Stomach (tissue), 9 donors: Measurements from ENCODE around the gene SLC10A4. TPM values are rescaled to one million over a fixed set of nuclear protein-coding genes. Genes with fewer than 3 reads are reported as not detected.

Experiments
- DNase-seq, 2 donors: peaks; one replicate each; pipeline versions ENCODE4 v3.0.0 to v3.0.0-alpha.2; 2013 to 2019
- H3K27ac ChIP-seq, 5 donors: fragments of 200-600 bp in 4 of 5; sonication (generic) in 4 of 5; one replicate each; pipeline ENCODE4 v1.5.1; 2013 to 2019; ENCODE audit warnings: mild to moderate bottlenecking in 1 of 5, moderate library complexity in 1 of 5
- H3K27me3 ChIP-seq, 3 donors: fragments of 200-600 bp; sonication (generic); one replicate each; pipeline ENCODE4 v1.5.1; 2017 to 2019; ENCODE audit warnings: mixed run types in 1 of 3
- H3K36me3 ChIP-seq, 4 donors: fragments of 200-600 bp; sonication (generic); 1 replicate in 3 of 4; 2 replicates in 1 of 4; pipeline ENCODE4 v1.5.1; 2016 to 2019
- H3K4me1 ChIP-seq, 4 donors: fragments of 200-600 bp; sonication (generic); one replicate each; pipeline ENCODE4 v1.5.1; 2016 to 2019
- H3K4me3 ChIP-seq, 4 donors: fragments of 200-600 bp; sonication (generic) in 3 of 4; one replicate each; pipeline ENCODE4 v1.5.1; 2016 to 2019; ENCODE audit warnings: mild to moderate bottlenecking in 1 of 4
- H3K9me3 ChIP-seq, 4 donors: fragments of 200-600 bp; sonication (generic); one replicate each; pipeline ENCODE4 v1.5.1; 2016 to 2019
- EP300 ChIP-seq: sonication (generic); formaldehyde crosslinking; IDR thresholded peaks from one replicate; pipeline ENCODE4 v1.6.1; 2017; ENCODE audit warnings: antibody characterized with exemption
- POLR2A ChIP-seq, 4 donors: fragments of 450-650 bp; IDR thresholded peaks; one replicate each; pipeline ENCODE4 v1.6.1; 2016; ENCODE audit warnings: antibody characterized with exemption in 4 of 4, control low read depth in 2 of 4, mild to moderate bottlenecking in 1 of 4, moderate library complexity in 1 of 4
- POLR2AphosphoS5 ChIP-seq, 3 donors: sonication (generic); formaldehyde crosslinking; IDR thresholded peaks; one replicate each; pipeline ENCODE4 v1.6.1; 2016; ENCODE audit warnings: antibody characterized with exemption in 3 of 3
- WGBS, 5 donors: extraction: QIAGEN DNeasy Blood & Tissue Kit in 3 of 5; methylation state at CpG; one replicate each; pipeline versions ENCODE4 v1.1.5 to v1.1.7; 2013 to 2018; 5-methylcytosine and 5-hydroxymethylcytosine counted together
- intact Hi-C: fragments of 100-400 bp; cut with DNase I; formaldehyde crosslinking; loops from one replicate; pipeline ENCODE4 v1.15.1; 2023; ENCODE audit warnings: low total_unique reads
- polyA plus RNA-seq, 3 donors: library from polyadenylated mRNA; stranded (reverse); fragments of 200-250 nt; gene quantifications; one replicate each; pipeline ENCODE4 v1.2.3, GENCODE V29; 2013
- total RNA-seq, 5 donors: library from RNA; depleted of rRNA; stranded (reverse); fragments of >200 nt; gene quantifications; one replicate each; pipeline versions ENCODE4 v1.1.0 to v1.2.3, GENCODE V29; 2014 to 2016
- TF ChIP-seq, protein P1 (sequence below), 7 experiments: fragments of 450-650 bp in 4 of 7; fragments of 200-600 bp in 3 of 7; sonication (generic) in 3 of 7; IDR thresholded peaks; one replicate each; pipeline ENCODE4 v1.5.1; 2016 to 2019; ENCODE audit warnings: antibody characterized with exemption in 7 of 7, control low read depth in 2 of 7, mild to moderate bottlenecking in 1 of 7
- donor health status: healthy with polysubstance abuse.
- donor health status: Bipolar disorder and iron deficiency.
- donor health status: healthy.

The SLC10A4 gene
- total and polyA plus RNA-seq, 8 donors, result 0.38 to 1.7 (median 0.73) TPM; not detected in 5

- intact Hi-C loops, result no loop called here
- Histone ChIP-seq H3K9me3 (no peaks in the 10 kb centered on the region), H3K36me3 (no peaks in the 10 kb centered on the region), H3K4me3 (no peak overlapping the region), H3K27me3 (no peaks in the 10 kb centered on the region), H3K4me1 (no peaks in the 10 kb centered on the region), H3K27ac (no peak overlapping the region)
- no peak for DNase-seq
- no peak for TF ChIP-seq EP300
- TF ChIP-seq POLR2A (IDR thresholded peaks at IDR 0.05), result no peak
- TF ChIP-seq, protein P1, sequence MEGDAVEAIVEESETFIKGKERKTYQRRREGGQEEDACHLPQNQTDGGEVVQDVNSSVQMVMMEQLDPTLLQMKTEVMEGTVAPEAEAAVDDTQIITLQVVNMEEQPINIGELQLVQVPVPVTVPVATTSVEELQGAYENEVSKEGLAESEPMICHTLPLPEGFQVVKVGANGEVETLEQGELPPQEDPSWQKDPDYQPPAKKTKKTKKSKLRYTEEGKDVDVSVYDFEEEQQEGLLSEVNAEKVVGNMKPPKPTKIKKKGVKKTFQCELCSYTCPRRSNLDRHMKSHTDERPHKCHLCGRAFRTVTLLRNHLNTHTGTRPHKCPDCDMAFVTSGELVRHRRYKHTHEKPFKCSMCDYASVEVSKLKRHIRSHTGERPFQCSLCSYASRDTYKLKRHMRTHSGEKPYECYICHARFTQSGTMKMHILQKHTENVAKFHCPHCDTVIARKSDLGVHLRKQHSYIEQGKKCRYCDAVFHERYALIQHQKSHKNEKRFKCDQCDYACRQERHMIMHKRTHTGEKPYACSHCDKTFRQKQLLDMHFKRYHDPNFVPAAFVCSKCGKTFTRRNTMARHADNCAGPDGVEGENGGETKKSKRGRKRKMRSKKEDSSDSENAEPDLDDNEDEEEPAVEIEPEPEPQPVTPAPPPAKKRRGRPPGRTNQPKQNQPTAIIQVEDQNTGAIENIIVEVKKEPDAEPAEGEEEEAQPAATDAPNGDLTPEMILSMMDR (IDR thresholded peaks at IDR 0.05), result no peak
- no peak for TF ChIP-seq POLR2AphosphoS5 (IDR thresholded peaks at IDR 0.05)
- 61 to 79% (median 65%) methylated on average over 1 of the region's 1 CpG for WGBS, 5 donors
These were observed 13.0 kb upstream of the SLC10A4 start for GRCh38 chr4:48470137-48470536.

DNA sequence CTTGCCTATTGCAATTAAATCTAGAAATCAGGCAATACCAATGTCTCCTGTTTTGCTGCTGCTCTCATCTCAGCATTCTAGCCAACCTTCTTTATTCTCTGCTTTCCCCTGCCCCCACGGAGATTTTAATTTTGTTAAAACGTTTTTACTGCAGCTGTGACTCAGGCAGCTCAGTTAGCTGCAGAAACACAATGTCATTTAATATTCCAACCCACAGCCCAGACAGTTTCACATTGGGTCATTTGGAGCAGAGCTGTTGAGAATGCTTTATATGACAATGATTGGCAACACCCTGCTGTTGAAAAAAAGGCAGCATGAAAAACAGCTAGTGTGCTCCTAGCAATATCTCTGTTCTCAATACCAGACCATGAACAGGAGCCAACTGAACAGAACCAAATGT, 12.6 kb upstream of the SLC10A4 start:
- no peaks in the 10 kb centered on the region for H3K27me3 ChIP-seq
- no peaks in the 10 kb centered on the region for H3K9me3 ChIP-seq
- H3K4me1 ChIP-seq, result no peaks in the 10 kb centered on the region
- no peaks in the 10 kb centered on the region for H3K36me3 ChIP-seq
- DNase-seq, result no peak
- intact Hi-C loops, result no loop called here
- H3K4me3 ChIP-seq, result no peak overlapping the region
- 34 to 42% (median 37%) methylated on average over 2 of the region's 2 CpGs for WGBS, 5 donors
- H3K27ac ChIP-seq, result no peak overlapping the region
- no peak for TF ChIP-seq EP300

- intact Hi-C loops, result no loop called here
- Histone ChIP-seq H3K27me3 (no peaks in the 10 kb centered on the region), H3K9me3 (no peaks in the 10 kb centered on the region), H3K36me3 (no peaks in the 10 kb centered on the region), H3K4me1 (no peaks in the 10 kb centered on the region), H3K4me3 (no peak overlapping the region), H3K27ac (no peak overlapping the region)
- no peak for TF ChIP-seq POLR2AphosphoS5 (IDR thresholded peaks at IDR 0.05)
- TF ChIP-seq, protein P1 (IDR thresholded peaks at IDR 0.05), result no peak
- 82 to 92% (median 83%) methylated on average over 1 of the region's 1 CpG for WGBS, 5 donors
- no peak for DNase-seq
These were observed 10.3 kb upstream of the SLC10A4 start for GRCh38 chr4:48472794-48473193.

GRCh38 chr4:48475770-48476169, 7.4 kb upstream of the SLC10A4 start:
- no peaks in the 10 kb centered on the region for H3K36me3 ChIP-seq
- 77 to 82% (median 78%) methylated on average over 6 of the region's 6 CpGs for WGBS, 5 donors
- no peak overlapping the region for H3K27ac ChIP-seq
- H3K9me3 ChIP-seq, result no peaks in the 10 kb centered on the region
- DNase-seq, result no peak
- no peak for TF ChIP-seq POLR2AphosphoS5 (IDR thresholded peaks at IDR 0.05)
- no peaks in the 10 kb centered on the region for H3K4me1 ChIP-seq
- no peak overlapping the region for H3K4me3 ChIP-seq
- intact Hi-C loops, result no loop called here
- H3K27me3 ChIP-seq, result peaks cover 0 to 4% (median 0%) of the 10 kb centered on the region in 3 donors

DNA sequence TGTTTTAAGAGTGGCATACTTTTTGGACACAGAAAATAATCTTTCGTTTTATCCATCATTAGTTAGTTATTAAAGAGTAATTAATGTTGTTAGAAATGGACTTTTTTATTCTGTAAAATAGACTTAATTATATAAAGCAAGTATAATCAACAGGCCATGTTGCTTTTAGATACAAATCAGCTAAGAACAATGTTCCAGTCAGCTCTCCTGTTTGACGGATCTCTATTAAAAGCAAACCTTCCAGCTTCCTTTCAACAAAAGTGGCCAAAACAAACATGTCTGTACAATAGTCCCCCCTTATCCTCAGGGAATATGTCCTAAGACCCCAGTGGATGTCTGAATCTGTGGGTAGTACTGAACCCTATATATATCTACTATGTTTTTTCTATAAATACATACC, 4.9 kb upstream of the SLC10A4 start:
- H3K9me3 ChIP-seq, result no peaks in the 10 kb centered on the region
- WGBS, 5 donors, result 40 to 62% (median 50%) methylated on average over 2 of the region's 2 CpGs
- H3K4me1 ChIP-seq, result peaks cover under 1 to 5% (median 4%) of the 10 kb centered on the region in 4 donors
- no peak overlapping the region for H3K27ac ChIP-seq
- H3K4me3 ChIP-seq, result no peak overlapping the region
- no peak for DNase-seq
- peaks cover 0 to 29% (median 11%) of the 10 kb centered on the region in 3 donors for H3K27me3 ChIP-seq
- no peaks in the 10 kb centered on the region for H3K36me3 ChIP-seq
- intact Hi-C loops, result no loop called here
- TF ChIP-seq POLR2A (IDR thresholded peaks at IDR 0.05) (no peak), POLR2AphosphoS5 (IDR thresholded peaks at IDR 0.05) (no peak), EP300 (no peak)
- TF ChIP-seq, protein P1 (IDR thresholded peaks at IDR 0.05), result no peak
